GM21825 (cell line): ENCODE results near the gene MIP.
"Not testable (repeated sequence)": the region's sequence is repeated elsewhere in the genome, so short reads cannot be mapped to it uniquely, and the experiment has no call there.

ENCODE experiments used
- ATAC-seq: cut with Tn5 transposase; IDR thresholded peaks from one replicate; pipeline ENCODE4 v1.9.1; 2021; ENCODE audit warnings: mild to moderate bottlenecking, moderate library complexity; ENCODE audit not compliant: unreplicated experiment

Gene MIP

DNA sequence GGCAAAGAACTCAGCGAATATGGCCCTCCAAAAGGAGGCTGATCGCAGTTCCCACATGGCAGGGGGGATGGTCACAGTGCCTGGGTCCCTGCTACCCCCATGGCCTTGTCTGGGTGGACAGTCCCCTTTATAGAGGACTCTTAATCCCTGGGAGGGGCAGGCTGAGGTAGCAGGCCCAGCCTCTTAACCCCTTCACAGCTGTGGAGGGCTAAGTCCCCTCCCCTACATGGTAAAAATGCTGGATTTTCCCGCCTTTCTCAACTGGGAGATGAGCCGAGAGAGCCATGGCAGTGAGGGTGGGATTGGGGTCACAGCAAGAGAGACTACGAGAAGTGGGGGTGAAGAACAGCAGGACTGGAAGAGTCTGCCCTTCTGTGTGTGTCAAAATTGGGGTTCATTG lies at the start of gene MIP:
Gene MIP (minus strand): TSS at position 101 of the 400 bp plus-strand sequence. CDS start 44 bp downstream, at position 57.
- no peak for ATAC-seq

DNA sequence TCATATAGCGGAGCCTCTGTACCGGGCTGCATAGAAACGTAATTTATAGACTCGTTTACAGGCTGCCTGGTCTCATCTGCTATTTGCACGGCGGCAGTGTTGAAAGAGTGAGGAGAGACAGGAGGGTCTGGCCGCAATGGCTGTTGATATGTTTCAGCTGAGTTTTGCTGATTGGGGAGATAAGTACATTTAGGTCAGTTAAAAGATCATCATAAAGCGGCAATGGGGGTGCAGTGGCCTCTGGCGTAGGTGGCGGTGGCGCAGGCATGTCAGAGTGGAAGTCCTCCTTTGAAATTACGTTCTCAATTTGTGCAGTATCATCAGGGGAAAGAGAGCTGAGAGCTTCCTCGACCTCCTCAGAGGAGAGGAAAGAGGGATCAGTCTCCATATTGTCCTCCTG lies 45.4 kb upstream of the MIP start:
- ATAC-seq, result not testable (repeated sequence)

DNA sequence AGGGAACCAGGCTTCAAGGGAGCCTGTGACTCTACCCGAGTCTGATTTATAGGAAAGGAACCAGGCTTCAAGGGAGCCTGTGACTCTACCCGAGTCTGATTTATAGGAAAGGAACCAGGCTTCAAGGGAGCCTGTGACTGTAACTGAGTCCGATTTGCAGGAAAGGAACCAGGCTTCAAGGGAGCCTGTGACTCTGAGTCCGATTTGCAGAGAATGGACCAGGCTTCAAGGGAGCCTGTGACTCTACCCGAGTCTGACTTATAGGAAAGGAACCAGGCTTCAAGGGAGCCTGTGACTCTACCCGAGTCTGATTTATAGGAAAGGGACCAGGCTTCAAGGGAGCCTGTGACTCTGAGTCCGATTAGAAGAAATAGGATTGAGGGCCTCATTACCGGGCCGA lies 45.0 kb upstream of the MIP start:
- ATAC-seq, result not testable (repeated sequence)

DNA sequence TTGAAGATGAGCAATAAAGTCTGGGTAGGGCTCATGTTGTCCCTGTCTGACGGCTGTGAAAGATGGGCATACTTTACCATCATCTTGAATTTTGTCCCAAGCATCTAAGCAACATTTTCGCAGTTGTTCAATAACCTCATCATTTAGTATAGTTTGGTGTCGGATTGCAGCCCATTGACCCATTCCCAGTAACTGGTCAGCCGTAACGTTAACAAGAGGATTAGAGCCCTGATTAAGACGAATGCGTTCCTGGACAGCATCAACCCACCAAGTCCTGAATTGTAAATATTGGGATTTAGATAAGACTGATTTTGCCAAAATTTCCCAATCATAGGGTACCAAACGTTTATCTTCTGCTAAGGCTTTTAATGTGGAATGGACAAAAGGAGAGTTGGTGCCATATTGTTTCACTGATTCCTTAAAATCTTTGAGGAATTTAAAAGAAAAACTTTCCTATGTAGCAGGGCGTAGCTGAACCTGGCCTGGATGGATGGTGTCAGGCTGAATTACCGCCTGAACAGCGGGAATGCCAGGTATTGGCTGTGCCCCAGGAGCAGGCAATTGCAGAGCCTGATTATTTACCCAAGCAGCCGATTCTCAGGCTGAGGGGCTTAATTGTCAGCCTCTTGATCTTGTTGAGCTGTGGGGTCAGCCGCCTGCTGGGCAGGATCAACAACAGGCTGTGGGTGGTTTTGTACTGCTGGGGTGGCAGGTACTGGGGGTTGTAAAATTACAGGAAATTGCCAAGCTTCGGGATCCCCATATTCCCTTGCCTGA lies 43.9 kb upstream of the MIP start:
- not testable (repeated sequence) for ATAC-seq

DNA sequence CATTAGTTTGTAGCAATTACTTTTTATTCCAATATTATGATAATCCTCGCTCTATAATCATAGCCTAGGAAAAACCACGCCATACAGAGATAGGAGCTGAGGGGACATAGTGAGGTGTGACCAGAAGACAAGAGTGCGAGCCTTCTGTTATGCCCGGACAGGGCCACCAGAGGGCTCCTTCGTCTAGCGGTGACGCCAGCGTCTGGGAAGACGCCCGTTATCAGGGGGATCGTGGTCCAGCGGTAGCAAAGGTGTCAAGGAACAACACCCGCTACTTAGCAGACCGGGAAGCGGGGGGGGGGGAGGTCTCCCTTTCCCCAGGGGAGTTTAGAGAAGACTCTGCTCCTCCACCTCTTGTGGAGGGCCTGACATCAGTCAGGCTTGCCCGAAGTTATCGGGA lies 42.2 kb upstream of the MIP start:
- not testable (repeated sequence) for ATAC-seq

DNA sequence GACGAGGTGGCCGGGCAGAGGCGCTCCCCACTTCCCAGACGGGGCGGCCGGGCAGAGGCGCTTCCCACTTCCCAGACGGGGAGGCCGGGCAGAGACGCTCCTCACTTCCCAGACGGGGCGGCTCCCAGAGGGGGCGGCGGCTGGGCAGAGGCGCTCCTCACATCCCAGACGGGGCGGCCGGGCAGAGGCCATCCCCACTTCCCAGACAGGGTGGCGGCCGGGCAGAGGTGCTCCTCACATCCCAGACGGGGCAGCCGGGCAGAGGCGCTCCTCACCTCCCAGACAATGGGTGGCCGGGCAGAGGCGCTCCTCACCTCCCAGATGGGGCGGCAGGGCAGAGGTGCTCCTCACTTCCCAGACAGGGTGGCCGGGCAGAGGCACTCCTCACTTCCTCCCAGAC lies 40.0 kb upstream of the MIP start:
- not testable (repeated sequence) for ATAC-seq

DNA sequence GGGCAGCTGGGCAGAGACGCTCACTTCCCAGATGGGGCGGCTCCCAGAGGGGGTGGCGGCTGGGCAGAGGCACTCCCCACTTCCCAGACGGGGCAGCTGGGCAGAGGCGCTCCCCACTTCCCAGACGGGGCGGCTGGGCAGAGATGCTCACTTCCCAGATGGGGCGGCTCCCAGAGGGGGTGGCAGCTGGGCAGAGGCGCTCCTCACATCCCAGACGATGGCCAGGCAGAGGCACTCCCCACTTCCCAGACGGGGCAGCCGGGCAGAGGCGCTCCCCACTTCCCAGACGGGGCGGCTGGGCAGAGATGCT lies 39.6 kb upstream of the MIP start:
- ATAC-seq, result not testable (repeated sequence)

DNA sequence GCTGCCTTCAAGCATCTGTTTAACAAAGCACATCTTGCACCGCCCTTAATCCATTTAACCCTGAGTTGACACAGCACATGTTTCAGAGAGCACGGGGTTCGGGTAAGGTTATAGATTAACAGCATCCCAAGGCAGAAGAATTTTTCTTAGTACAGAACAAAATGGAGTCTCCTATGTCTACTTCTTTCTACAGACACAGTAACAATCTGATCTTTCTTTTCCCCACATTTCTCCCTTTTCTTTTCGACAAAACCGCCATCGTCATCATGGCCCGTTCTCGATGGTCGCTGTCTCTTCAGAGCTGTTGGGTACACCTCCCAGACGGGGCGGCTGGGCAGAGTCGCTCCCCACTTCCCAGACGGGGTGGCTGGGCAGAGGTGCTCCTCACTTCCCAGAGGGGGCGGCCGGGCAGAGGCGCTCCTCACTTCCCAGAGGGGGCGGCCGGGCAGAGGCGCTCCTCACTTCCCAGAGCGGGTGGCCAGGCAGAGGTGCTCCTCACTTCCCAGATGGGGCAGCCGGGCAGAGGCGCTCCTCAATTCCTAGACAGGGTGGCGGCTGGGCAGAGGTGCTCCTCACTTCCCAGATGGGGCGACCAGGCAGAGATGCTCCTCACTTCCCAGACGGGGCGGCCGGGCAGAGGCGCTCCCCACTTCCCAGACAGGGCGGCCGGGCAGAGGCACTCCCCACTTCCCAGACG lies 39.1 kb upstream of the MIP start:
- ATAC-seq, result not testable (repeated sequence)

DNA sequence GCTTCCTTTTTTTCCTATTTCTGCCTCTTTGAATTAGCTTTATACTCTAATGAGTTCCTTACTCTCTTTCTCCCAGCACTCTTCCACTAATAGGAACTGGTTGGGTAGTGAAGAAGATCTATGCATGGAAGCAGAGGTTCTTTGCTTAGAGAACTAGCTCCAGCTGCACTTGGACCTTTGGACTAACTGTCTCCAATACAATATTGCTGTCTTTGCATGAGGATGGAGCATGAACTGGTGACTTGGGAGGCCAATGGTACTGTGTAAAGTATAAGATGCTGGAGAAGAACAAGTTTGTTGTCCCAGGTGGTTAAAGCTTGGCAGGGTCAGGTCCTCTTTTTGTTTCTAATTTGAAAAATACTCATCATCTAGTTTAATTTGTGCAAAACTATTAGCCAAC lies 35.9 kb upstream of the MIP start:
- ATAC-seq, result no peak

DNA sequence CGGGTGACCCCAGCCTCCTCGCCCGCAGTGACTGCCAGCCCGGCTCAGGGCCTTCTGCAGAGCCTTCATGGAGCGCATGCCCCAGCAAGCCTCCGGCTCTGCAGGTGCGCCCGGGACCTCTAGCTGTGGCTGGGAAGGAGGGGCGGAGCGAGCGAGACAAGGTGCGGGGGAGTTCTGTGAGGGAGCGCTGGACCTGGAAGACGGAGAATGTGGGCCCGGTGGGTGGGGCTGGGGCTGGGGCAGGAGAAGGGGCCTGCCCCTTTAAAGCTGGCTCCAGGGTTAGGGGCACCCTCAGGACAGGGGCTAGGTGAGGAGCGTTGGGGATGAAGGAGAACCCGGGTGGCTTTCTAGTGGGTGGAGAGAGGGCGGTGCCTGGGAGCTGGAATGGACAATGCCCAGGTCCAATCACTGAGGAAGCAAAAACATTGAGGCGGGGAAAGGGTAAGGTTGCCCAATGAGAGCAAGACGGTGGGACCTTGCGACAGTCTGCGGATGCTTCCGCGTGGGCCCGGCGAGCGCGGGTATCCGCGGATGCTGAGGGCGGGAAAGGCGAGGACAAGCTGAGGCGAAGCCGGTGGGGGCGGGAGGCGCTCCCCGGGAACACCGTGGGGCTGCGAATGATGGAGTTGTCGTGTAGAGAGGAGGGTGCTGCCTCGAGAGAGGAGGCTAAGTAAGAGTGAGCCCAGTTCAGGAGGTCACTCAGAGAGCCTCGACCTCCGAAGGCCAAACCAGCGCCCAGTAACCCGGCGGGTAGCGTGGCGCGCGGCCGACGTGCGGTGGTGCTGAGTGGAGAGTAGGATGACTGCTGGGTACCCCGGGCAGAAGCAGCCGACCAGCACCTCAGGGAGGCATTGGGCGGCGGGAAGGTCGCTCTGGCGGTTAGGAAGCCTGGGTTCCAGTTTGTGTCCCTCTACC lies 33.8 kb upstream of the MIP start, which contains the start of gene GLS2:
Gene GLS2 (minus strand): TSS at position 121 of the 915 bp plus-strand sequence. CDS start 43 bp downstream, at position 78.
- peak; percentile 93 for ATAC-seq

DNA sequence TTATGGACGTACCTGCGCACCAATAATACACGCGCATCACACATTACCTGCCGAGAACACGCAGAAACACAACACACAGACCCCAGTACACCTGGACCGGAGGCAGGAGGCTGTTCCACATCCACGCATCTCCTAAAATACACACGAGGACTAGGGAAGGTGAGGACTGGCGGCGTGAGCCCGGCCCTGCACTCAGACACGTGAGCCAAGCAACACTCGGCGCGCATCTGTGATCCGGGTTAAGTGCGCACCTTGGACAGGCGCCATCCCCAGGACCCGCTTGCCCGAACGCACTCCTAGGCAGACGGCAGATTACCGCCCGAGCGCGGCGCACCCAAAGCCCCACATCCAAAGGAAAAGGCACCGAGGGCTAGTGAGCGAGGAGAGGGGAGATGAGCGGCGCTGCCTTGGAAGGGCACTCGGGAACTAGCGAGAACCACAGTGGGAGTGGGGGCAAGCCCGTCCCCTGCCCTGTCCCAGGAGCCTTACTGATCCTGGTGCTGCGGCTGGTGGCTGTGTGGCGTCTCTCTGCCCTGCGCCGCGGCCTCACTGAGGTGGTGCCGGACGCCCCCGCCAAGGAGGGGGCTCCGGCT lies 33.1 kb upstream of the MIP start:
- ATAC-seq, result no peak

DNA sequence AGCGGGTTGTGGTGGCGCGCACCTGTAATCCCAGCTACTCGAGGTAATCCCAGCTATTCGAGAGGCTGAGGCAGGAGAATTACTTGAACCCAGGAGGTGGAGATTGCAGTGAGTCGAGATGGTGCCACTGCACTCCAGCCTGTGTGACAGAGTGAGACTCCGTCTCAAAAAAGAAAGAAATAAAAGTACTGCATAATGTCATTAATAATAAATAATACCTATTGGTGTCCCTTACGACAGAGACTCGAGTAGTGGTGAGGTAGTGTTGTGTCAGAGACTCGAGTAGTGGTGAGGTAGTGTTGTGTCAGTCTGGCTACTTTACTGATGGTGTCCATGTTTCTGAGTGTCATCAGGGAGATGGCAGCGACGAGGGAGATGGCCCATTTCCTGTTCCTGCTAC lies 32.2 kb upstream of the MIP start:
- ATAC-seq, result no peak

DNA sequence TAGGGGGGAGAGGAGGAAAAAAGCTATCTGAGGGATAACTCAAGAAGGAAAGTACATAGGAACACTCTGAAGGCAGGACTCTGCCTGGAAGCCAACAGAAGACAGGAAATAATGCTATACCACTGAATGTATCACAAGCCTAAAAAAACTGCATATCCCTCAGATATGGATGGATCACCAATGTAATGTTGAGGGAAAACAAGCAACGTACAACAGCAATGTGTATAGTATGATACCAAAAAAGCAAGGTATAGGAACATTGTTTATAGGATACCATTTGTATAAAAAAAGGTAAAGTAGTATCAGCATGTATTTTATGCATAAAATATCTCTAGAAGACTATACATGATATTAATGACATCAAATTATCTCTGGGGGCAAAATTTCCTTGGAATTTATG lies 30.1 kb upstream of the MIP start:
- ATAC-seq, result no peak

DNA sequence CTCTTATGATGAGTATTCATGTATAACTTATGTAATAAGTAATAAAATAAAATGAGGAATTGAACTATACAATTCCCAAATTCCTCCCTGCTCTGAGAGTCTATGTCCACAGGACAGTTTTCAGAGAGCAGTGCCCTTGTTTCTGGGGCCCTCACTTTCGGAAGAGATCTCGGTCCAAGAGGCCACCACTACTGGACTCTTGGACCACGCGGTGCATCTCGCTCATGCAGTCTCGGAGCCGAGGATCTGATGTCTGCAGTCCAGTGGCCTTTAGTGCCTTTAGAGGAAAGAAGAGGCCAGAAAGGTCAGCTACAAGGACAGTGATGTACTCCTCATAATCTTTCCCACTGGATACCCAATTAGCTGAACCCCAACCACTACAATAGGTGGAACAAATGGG lies 25.2 kb upstream of the MIP start:
- no peak for ATAC-seq

DNA sequence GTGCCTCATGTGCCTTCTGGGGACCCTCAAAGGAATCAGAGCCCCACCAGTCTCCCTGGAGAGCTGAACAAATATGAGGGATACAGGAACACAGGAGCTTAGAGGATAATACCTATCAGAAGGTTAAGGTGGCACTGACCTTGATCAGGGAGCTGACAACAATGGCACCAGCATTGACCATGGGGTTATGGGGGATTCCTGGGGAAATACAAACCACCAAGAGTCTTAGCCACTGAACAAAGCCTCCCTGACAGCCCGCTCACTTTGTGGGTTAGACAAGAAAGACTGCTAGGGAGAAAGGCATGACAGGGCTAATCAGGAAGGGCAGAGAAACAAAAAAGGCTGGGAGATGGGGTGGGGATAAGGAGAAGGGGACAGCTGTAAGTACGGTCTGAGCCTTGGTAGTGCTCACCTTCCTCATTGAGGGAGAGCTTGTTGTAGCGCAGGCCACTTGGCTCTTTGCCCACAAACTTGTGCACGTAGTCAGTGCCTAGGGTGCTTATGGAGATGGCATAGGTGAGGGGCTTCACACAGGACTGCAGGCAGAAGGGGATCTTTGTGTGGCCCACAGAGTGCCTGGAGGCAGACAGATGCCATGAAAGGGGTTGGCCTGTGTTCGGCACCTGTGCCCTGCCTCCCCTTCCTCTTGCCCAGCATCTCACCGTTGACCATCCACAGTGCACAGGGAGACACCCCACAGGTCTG lies 23.2 kb upstream of the MIP start:
- no peak for ATAC-seq

DNA sequence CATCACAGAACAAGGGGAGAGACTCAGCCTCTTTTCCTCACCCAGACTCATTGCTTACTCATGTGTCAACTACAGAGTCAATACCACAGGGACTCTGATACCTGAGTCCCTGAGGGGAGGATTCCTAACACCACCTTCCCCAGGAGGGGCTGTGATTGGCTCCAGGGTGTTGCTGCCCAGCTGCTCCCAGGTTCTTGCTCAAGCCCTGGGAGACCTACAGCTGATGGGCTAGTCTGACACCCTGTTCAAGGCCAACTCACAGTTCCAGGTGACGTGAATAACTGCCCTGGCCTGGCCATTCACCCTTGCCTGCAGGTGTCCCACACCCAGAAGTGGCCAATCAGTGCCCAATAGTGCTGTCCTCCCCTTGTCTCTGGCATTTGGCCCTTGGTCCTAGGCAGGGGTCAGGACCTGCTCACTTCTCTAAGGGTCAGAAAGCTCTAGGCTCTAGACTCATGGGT lies 22.5 kb upstream of the MIP start:
- ATAC-seq, result no peak

DNA sequence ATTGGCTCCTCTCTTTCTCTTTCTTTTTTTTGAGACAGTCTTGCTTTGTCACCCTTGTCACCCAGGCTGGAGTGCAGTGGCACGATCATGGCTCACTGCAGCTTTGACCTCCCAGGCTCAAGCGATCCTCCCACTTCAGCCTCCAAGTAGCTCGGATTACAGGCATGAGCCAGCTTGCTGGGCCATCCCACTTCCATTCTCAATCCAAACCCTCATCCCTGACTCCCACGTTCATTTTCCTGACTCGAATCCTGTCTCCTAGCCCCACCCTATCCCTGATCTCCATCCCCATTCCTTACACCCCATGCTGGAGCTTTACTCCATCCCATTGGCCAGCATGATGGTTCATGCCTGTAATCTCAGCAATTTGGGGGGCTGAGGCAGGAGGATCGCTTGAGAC lies 21.7 kb upstream of the MIP start:
- ATAC-seq, result no peak

DNA sequence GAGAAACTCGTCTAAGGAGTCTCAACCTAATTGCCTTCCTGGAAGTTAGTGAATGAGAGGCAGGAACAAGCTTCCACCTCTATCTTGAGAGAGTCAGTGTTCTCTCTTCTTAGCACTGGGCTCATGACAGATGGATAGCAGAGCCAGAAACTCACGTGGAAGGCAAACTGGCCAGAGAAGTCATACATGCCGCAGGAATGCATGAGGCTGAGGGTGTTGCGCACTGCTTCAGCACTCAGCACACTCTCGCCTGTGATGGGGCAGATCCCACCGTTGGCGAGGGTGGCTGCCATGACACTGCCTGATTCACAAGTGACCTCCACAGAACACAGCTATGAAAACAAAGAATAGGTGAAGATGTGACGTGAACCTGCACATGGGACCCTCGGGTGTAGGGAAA lies 19.9 kb upstream of the MIP start:
- no peak for ATAC-seq

DNA sequence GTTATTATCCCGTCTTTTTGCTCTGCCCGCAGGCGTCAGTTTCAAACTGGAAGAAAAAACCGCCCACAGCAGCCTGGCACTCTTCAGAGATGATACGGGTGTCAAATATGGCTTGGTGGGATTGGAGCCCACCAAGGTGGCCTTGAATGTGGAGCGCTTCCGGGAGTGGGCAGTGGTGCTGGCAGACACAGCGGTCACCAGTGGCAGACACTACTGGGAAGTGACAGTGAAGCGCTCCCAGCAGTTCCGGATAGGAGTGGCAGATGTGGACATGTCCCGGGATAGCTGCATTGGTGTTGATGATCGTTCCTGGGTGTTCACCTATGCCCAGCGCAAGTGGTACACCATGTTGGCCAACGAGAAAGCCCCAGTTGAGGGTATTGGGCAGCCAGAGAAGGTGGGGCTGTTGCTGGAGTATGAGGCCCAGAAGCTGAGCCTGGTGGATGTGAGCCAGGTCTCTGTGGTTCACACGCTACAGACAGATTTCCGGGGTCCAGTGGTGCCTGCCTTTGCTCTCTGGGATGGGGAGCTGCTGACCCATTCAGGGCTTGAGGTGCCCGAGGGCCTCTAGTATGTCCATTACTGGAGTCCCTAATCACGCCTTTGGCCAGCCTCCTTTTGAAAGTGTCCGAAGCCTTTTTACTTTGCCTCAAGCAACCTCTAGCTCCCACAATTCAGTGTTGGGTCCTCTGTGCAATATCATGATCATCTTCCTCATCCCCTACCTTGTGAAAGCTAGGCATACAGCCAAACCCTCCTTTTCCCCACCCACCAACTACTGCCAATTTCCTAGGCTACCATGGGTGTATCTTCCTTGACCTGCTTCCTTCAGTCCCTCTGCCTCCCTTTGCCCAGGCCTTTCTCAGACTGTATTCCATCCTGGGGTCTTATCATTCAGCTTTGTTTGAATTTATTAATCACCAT lies 14.8 kb upstream of the MIP start:
- ATAC-seq, result no peak
